Neutrophil (primary cell): ENCODE results near the gene JAK1.
A peak's percentile ranks its signal among the peaks of the same experiment; 100 is the strongest.
"Not testable (repeated sequence)": the region's sequence is repeated elsewhere in the genome, so short reads cannot be mapped to it uniquely, and the experiment has no call there.

Experiments
- H3K27ac ChIP-seq: fragments of 200-600 bp; sonication (generic); 2 replicates; pipeline ENCODE4 v1.5.1; 2016; ENCODE audit warnings: mild to moderate bottlenecking, moderate library complexity
- H3K27me3 ChIP-seq: fragments of 200-600 bp; sonication (generic); 2 replicates; pipeline ENCODE4 v1.6.0; 2016; ENCODE audit warnings: mild to moderate bottlenecking
- H3K36me3 ChIP-seq: fragments of 200-600 bp; sonication (generic); 2 replicates; pipeline ENCODE4 v1.5.1; 2017
- H3K4me1 ChIP-seq, 2 experiments: fragments of 200-600 bp in 1 of 2; sonication (generic) in 1 of 2; 1 replicate in 1 of 2; 2 replicates in 1 of 2; pipeline versions ENCODE4 v1.5.1 to v1.6.1; 2013 to 2016; ENCODE audit warnings: low read depth in 1 of 2, low read length in 1 of 2, mild to moderate bottlenecking in 1 of 2, moderate library complexity in 1 of 2; ENCODE audit not compliant: control insufficient read depth in 1 of 2, insufficient read depth in 1 of 2
- H3K4me3 ChIP-seq, 2 experiments: fragments of 200-600 bp in 1 of 2; sonication (generic) in 1 of 2; 1 replicate in 1 of 2; 2 replicates in 1 of 2; pipeline ENCODE4 v1.5.1; 2013 to 2016; ENCODE audit warnings: low read depth in 1 of 2, low read length in 1 of 2, mild to moderate bottlenecking in 1 of 2, moderate library complexity in 1 of 2
- H3K9me3 ChIP-seq: fragments of 200-600 bp; sonication (generic); 2 replicates; pipeline ENCODE4 v1.5.1; 2016
- TF ChIP-seq, protein P1 (sequence below): fragments of 200-600 bp; sonication (generic); IDR thresholded peaks from 2 replicates; pipeline ENCODE4 v1.5.1; 2016; ENCODE audit warnings: antibody characterized with exemption

Gene JAK1

DNA sequence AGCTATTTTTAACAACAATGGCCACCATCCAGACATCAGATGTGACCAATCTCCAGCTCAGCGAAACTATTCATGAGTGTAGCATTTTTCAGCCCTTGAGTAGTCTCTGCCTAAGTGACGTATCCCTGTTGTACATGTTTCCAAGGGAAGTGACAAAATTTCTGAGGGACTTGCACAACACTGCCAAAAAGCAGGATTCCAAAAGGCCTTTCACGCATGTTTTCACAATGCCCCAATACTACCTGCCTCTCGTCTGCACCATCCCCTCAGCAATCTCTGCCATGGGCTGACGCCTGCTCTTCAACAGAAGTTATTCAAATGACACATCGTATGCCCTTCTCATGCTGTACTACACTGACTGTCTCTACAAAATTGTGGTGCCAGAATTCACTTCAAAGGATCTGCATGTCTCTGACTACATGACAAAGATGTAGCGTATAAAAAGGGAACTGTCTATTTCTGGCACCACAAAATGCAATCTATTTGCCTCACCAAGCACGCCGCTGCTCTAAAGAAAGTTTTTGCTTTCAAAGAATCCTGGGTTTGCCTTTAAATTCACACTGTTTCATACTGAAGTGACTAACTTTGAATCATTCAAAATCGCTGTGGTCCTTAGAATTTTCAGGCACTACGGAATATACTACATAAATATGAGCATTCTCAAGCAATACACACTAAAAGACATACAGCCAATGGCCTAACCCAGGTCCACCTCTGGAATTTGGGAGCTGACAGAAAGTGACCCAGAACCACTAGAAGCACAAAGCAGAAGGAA is 32.9 kb downstream of the JAK1 start:
- no peaks in the 10 kb centered on the region for H3K9me3 ChIP-seq
- TF ChIP-seq, protein P1, sequence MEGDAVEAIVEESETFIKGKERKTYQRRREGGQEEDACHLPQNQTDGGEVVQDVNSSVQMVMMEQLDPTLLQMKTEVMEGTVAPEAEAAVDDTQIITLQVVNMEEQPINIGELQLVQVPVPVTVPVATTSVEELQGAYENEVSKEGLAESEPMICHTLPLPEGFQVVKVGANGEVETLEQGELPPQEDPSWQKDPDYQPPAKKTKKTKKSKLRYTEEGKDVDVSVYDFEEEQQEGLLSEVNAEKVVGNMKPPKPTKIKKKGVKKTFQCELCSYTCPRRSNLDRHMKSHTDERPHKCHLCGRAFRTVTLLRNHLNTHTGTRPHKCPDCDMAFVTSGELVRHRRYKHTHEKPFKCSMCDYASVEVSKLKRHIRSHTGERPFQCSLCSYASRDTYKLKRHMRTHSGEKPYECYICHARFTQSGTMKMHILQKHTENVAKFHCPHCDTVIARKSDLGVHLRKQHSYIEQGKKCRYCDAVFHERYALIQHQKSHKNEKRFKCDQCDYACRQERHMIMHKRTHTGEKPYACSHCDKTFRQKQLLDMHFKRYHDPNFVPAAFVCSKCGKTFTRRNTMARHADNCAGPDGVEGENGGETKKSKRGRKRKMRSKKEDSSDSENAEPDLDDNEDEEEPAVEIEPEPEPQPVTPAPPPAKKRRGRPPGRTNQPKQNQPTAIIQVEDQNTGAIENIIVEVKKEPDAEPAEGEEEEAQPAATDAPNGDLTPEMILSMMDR: no peak
- peak overlapping the region; percentile 22 to 28 for H3K4me3 ChIP-seq
- H3K27me3 ChIP-seq: no peaks in the 10 kb centered on the region
- H3K36me3 ChIP-seq: no peaks in the 10 kb centered on the region
- peaks cover 29 to 35% of the 10 kb centered on the region in 2 experiments for H3K4me1 ChIP-seq
- peak overlapping the region; percentile 74 for H3K27ac ChIP-seq

DNA sequence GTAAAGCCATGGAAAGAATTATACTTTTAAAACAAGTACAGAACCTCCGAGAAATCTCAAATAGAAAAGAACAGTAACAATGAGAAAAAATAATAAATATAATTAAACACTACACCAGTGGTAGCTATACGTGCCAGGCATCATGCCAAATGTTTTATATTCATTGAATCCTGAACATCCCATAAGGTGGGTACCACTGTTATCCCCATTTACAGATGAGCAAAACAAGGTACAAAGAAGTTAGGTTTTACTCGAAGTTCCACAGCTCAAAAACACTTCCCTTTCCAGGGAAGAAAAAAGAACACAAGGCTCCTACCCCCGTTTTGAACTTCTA is 33.4 kb downstream of the JAK1 start:
- no peak overlapping the region for H3K4me3 ChIP-seq

DNA sequence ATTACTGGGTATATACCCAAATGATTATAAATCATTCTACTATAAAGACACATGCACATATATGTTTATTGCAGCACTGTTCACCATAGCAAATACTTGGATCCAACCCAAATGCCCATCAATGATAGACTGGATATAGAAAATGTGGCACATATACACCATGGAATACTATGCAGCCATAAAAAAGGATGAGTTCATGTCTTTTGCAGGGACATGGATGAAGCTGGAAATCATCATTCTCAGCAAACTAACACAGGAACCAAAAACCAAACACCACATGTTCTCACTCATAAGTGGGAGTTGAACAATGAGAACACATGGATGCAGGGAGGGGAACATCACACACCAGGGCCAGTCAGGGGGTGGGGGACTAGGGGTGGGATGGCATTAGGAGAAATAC is 35.7 kb downstream of the JAK1 start:
- H3K36me3 ChIP-seq, H3K9me3 ChIP-seq, H3K4me3 ChIP-seq, H3K27me3 ChIP-seq, H3K27ac ChIP-seq: not testable (repeated sequence)
- H3K4me1 ChIP-seq: peaks cover 29 to 38% of the 10 kb centered on the region in 2 experiments

More for the DNA sequence above, 33.4 kb downstream of the JAK1 start:
- Histone ChIP-seq H3K27me3 (no peaks in the 10 kb centered on the region), H3K36me3 (no peaks in the 10 kb centered on the region), H3K9me3 (no peaks in the 10 kb centered on the region), H3K4me1 (peaks cover 29 to 35% of the 10 kb centered on the region in 2 experiments), H3K27ac (peak overlapping the region; percentile 74)
- TF ChIP-seq, protein P1: no peak

DNA sequence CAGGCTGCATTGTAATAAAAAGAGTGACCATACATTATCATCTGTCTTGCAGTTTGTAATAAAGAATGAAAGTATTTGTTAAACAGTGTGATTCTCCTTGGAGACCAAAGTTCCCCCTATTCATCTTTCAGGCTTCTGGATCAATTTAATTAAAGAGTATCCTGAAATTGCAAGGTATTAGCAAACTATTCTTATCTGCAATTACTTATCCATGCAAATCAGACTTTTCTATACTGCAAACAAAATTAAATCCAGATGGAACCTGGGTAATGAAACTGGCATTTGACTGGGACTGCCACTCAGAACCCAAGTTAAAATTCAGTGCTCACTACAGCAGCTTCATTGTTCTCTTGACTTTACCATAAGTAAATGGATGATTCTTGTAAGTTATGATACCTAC is 37.1 kb downstream of the JAK1 start:
- Histone ChIP-seq H3K27ac (no peak overlapping the region), H3K27me3 (no peaks in the 10 kb centered on the region), H3K4me1 (peaks cover 25 to 38% of the 10 kb centered on the region in 2 experiments), H3K36me3 (peaks cover 10% of the 10 kb centered on the region), H3K9me3 (no peaks in the 10 kb centered on the region), H3K4me3 (no peak overlapping the region)
- TF ChIP-seq, protein P1: no peak

DNA sequence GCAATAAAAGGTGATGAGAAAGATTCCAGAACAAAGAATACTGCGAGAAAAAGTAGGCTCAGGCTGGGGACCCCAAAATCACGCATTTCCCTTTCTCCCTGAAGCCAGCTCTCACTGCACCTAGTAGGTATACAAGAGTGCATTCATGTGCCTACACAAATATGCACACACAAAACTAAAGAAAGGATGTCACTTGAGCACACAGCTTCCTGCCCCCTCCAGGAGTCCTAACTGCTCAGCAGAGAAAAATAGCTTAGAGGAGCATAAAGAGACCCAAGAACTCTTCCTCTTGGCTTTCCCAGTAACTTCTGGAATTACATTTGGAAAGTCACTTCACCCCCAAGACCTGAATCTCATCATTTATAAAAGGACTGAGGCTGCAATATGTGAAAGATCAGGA is 38.0 kb downstream of the JAK1 start:
- Histone ChIP-seq H3K4me1 (peaks cover 16 to 29% of the 10 kb centered on the region in 2 experiments), H3K9me3 (no peaks in the 10 kb centered on the region), H3K4me3 (no peak overlapping the region), H3K27me3 (no peaks in the 10 kb centered on the region), H3K27ac (no peak overlapping the region), H3K36me3 (peaks cover 10% of the 10 kb centered on the region)
- TF ChIP-seq, protein P1: no peak

DNA sequence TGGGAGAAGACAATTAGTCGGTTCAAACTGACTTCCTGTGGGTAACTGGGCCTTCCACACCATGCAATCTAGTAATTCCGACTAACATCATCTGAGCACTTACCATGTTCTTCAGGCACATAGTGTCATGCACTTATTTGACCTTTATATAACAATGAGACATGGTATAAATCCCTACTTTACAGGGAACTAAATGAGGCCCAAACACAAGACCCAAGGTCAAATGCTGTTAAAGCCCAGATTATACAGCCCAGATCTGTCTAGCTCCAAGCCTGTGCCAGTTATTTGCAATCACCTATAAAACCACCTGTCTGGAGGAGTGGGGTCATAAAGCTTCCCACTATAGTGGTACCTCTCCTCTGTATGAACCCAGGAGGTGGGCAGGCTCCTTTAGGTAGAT is 40.8 kb downstream of the JAK1 start:
- H3K36me3 ChIP-seq: peaks cover 10% of the 10 kb centered on the region
- H3K9me3 ChIP-seq: no peaks in the 10 kb centered on the region
- H3K4me3 ChIP-seq: no peak overlapping the region
- peaks cover 6 to 28% of the 10 kb centered on the region in 2 experiments for H3K4me1 ChIP-seq
- TF ChIP-seq, protein P1: no peak
- no peaks in the 10 kb centered on the region for H3K27me3 ChIP-seq
- H3K27ac ChIP-seq: peak overlapping the region; percentile 13
